Neutrophil (primary cell): ENCODE measurements around the gene CST5.

Source experiments
- H3K27ac ChIP-seq: fragments of 200-600 bp; sonication (generic); 2 replicates; pipeline ENCODE4 v1.5.1; 2016; ENCODE audit warnings: mild to moderate bottlenecking, moderate library complexity
- H3K27me3 ChIP-seq: fragments of 200-600 bp; sonication (generic); 2 replicates; pipeline ENCODE4 v1.6.0; 2016; ENCODE audit warnings: mild to moderate bottlenecking
- H3K36me3 ChIP-seq: fragments of 200-600 bp; sonication (generic); 2 replicates; pipeline ENCODE4 v1.5.1; 2017
- H3K4me1 ChIP-seq, 2 experiments: fragments of 200-600 bp in 1 of 2; sonication (generic) in 1 of 2; 1 replicate in 1 of 2; 2 replicates in 1 of 2; pipeline versions ENCODE4 v1.5.1 to v1.6.1; 2013 to 2016; ENCODE audit warnings: low read depth in 1 of 2, low read length in 1 of 2, mild to moderate bottlenecking in 1 of 2, moderate library complexity in 1 of 2; ENCODE audit not compliant: control insufficient read depth in 1 of 2, insufficient read depth in 1 of 2
- H3K4me3 ChIP-seq, 2 experiments: fragments of 200-600 bp in 1 of 2; sonication (generic) in 1 of 2; 1 replicate in 1 of 2; 2 replicates in 1 of 2; pipeline ENCODE4 v1.5.1; 2013 to 2016; ENCODE audit warnings: low read depth in 1 of 2, low read length in 1 of 2, mild to moderate bottlenecking in 1 of 2, moderate library complexity in 1 of 2
- H3K9me3 ChIP-seq: fragments of 200-600 bp; sonication (generic); 2 replicates; pipeline ENCODE4 v1.5.1; 2016
- TF ChIP-seq, protein P1 (sequence below): fragments of 200-600 bp; sonication (generic); IDR thresholded peaks from 2 replicates; pipeline ENCODE4 v1.5.1; 2016; ENCODE audit warnings: antibody characterized with exemption

CST5 gene

DNA sequence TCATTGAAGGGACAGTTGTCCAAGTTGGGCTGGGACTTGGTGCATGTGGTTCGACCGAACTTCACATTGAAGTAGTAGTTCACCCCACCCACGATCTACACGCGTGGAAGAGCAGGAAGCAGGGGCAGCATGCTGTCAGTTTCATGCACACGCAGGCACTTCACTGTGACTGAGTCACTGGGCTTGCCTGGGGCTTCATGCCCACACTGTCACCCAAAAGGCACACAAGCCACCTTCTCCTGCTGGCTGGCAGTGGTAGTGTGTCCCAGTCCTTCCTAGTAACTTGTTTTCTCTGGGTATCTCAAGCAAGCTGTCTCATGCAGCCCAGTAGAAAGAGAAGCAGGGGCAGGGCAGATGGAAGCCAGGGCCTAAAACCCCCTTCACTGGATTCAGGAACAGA is 2.0 kb downstream of the CST5 start:
- TF ChIP-seq, protein P1, sequence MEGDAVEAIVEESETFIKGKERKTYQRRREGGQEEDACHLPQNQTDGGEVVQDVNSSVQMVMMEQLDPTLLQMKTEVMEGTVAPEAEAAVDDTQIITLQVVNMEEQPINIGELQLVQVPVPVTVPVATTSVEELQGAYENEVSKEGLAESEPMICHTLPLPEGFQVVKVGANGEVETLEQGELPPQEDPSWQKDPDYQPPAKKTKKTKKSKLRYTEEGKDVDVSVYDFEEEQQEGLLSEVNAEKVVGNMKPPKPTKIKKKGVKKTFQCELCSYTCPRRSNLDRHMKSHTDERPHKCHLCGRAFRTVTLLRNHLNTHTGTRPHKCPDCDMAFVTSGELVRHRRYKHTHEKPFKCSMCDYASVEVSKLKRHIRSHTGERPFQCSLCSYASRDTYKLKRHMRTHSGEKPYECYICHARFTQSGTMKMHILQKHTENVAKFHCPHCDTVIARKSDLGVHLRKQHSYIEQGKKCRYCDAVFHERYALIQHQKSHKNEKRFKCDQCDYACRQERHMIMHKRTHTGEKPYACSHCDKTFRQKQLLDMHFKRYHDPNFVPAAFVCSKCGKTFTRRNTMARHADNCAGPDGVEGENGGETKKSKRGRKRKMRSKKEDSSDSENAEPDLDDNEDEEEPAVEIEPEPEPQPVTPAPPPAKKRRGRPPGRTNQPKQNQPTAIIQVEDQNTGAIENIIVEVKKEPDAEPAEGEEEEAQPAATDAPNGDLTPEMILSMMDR = no peak

DNA sequence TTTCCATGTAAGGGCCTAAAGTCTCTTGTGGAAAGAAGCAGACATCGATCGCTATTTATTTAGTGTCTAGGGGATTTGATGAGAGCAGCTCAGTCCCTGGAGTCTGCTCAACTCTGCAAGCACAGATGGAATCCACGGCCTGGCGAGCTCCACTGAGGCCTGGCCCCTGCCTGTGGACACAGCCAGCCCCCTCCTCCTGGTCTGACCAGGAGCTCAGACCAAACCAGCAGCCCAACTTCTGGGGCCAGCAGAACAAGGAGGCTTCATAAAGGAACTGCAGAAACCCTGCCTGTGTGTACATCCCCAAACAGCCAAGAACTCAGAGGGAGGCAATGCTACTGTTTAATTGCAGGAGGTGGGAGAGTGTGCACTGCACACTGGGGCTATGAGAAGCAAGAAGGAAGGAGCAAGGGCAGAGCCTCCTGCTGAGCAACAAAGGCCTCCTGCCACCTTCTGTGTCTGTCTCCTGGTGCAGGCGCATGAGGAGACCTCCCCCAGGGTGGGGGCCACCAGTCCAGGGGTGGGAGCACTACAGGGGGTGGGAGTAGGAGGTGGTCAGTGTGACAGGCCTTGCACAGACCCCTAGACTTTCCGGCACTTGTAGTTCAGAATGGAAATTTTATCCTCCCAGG is 3.8 kb downstream of the CST5 start:
- no peak overlapping the region for H3K4me3 ChIP-seq
- no peak overlapping the region for H3K27ac ChIP-seq
- H3K4me1 ChIP-seq = peaks cover 0 to 12% of the 10 kb centered on the region in 2 experiments
- H3K27me3 ChIP-seq = peaks cover 1% of the 10 kb centered on the region
- TF ChIP-seq, protein P1 = no peak
- H3K36me3 ChIP-seq = no peaks in the 10 kb centered on the region
- no peaks in the 10 kb centered on the region for H3K9me3 ChIP-seq

More for the DNA sequence above, 2.0 kb downstream of the CST5 start:
- H3K4me3 ChIP-seq = no peak overlapping the region
- H3K4me1 ChIP-seq = peaks cover 0 to 12% of the 10 kb centered on the region in 2 experiments
- no peak overlapping the region for H3K27ac ChIP-seq
- H3K9me3 ChIP-seq = no peaks in the 10 kb centered on the region
- no peaks in the 10 kb centered on the region for H3K27me3 ChIP-seq
- H3K36me3 ChIP-seq = no peaks in the 10 kb centered on the region

DNA sequence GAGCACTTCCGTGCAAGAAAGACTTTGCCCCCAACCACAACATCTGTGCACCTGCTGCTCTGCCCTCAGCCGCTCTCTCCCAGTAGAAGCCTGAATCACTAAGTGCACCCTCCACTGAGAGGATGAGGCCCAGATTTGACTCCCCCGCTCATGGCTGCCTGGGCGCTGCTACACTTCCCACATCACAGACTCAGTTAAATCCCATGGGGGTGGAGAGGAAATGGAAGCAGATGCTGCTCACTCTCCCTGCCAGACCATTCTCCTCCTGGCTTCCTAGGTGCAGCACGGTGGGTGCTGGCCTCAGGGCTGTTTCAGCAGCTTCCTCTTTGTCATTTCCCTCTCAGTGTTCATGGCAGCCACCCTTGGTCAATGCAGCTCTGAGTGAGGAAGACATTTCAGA is 4.8 kb downstream of the CST5 start:
- Histone ChIP-seq H3K4me1 (peaks cover 0 to 12% of the 10 kb centered on the region in 2 experiments), H3K36me3 (no peaks in the 10 kb centered on the region), H3K27ac (no peak overlapping the region), H3K9me3 (no peaks in the 10 kb centered on the region), H3K27me3 (peaks cover 9% of the 10 kb centered on the region), H3K4me3 (no peak overlapping the region)
- TF ChIP-seq, protein P1 = no peak

DNA sequence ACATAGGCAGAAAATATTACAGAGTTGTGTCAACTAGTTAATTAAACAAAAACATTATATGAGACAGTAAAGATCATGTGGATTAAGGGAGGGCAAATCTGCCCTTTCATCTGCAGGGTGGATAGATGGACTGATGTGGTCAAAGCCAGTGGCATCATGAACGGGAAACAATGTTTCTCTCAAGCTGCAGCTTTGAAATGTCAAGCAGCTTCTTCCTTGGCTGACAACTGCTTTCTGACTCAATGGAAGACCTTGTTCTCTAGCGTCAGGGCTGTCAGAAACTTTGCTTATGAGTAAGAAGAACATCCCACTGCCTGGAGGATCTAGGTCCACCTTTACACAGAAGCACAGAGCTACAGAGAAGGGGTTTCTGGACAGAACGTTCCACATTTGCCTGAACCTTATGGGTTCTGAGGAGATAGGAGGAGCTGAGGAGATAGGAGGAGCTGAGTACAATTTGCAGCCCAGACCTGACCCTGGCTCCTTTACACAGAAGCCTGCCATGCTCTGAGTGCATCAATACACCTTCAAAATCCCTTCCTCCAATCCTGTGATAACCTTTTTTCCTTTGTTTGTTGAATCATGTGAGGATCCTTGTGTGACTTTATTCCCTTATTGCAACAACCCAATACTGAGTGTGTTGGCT is 6.1 kb downstream of the CST5 start:
- H3K27ac ChIP-seq = no peak overlapping the region
- H3K36me3 ChIP-seq = no peaks in the 10 kb centered on the region
- TF ChIP-seq, protein P1 = no peak
- no peaks in the 10 kb centered on the region for H3K9me3 ChIP-seq
- peaks cover 21% of the 10 kb centered on the region for H3K27me3 ChIP-seq
- H3K4me3 ChIP-seq = no peak overlapping the region
- H3K4me1 ChIP-seq = peaks cover 0 to 12% of the 10 kb centered on the region in 2 experiments

DNA sequence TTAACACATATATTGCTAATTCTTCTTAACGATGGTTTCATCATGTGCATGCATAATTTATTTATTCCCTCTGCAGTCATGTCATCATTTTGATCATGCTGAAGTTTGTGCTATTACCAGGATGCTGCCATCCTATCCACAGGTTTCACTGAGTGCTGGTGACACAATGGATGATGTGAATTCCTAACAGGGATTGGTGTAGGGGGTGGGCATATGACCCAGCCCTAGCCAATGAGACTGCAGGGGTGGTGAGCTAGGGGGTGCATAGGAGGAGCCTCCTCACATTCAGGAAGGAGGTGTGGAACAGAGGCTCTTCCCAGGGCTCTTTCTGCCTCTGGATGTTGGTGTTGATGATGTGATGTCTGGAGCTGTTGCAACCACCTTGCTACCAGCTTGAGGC is 7.5 kb downstream of the CST5 start:
- peaks cover 0 to 12% of the 10 kb centered on the region in 2 experiments for H3K4me1 ChIP-seq
- no peaks in the 10 kb centered on the region for H3K36me3 ChIP-seq
- H3K9me3 ChIP-seq = no peaks in the 10 kb centered on the region
- TF ChIP-seq, protein P1 = no peak
- H3K4me3 ChIP-seq = no peak overlapping the region
- H3K27me3 ChIP-seq = peaks cover 36% of the 10 kb centered on the region
- H3K27ac ChIP-seq = no peak overlapping the region
